ENCODE results near the gene CATSPER3.
"Not testable (repeated sequence)": the region's sequence is repeated elsewhere in the genome, so short reads cannot be mapped to it uniquely, and the experiment has no call there.

DNA sequence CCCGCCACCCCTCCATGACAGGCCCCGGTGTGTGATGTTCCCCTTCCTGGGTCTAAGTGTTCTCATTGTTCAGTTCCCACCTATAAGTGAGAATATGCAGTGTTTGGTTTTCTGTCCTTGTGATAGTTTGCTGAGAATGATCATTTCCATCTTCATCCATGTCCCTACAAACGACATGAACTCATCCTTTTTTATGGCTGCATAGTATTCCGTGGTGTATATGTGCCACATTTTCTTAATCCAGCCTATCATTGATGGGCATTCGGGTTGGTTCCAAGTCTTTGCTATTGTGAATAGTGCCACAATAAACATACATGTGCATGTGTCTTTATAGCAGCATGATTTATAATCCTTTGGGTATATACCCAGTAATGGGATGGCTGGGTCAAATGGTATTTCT, 30.4 kb downstream of the CATSPER3 start:
- TF ChIP-seq EZH2 (IDR thresholded peaks at IDR 0.05; ENCODE audit: insufficient read depth, poor library complexity, severe bottlenecking); EZH2phosphoT487 (IDR thresholded peaks at IDR 0.05; ENCODE audit: insufficient read depth, low read depth): not testable (repeated sequence)

Measured in GM23248 (cell line).